Chondrocyte (in vitro differentiated cells): ENCODE results near the gene BACE2. TPM values are rescaled to one million over a fixed set of nuclear protein-coding genes. Genes with fewer than 3 reads are reported as not detected.

ENCODE experiments used
- DNase-seq: peaks from one replicate; pipeline ENCODE4 v3.0.0; 2021; ENCODE audit warnings: mixed read lengths, low spot score
- H3K27ac Mint-ChIP-seq: one replicate; pipeline ENCODE4 v1.8.0; 2021; ENCODE audit warnings: mild to moderate bottlenecking, moderate library complexity, mixed read lengths; ENCODE audit not compliant: unreplicated experiment
- H3K27me3 Mint-ChIP-seq: 2 replicates; pipeline ENCODE4 v1.8.0; 2021; ENCODE audit warnings: low read depth, mixed read lengths
- H3K36me3 Mint-ChIP-seq: 2 replicates; pipeline ENCODE4 v1.8.0; 2021; ENCODE audit warnings: low read depth, mixed read lengths
- H3K4me1 Mint-ChIP-seq: 2 replicates; pipeline ENCODE4 v1.8.0; 2021; ENCODE audit warnings: low read depth, mild to moderate bottlenecking, mixed read lengths
- H3K4me3 Mint-ChIP-seq: one replicate; pipeline ENCODE4 v1.8.0; 2021; ENCODE audit warnings: mild to moderate bottlenecking, moderate library complexity, mixed read lengths; ENCODE audit not compliant: unreplicated experiment
- H3K9me3 Mint-ChIP-seq: 2 replicates; pipeline ENCODE4 v1.8.0; 2021; ENCODE audit warnings: low read depth, mixed read lengths
- total RNA-seq: library from RNA; stranded (reverse); gene quantifications from 3 replicates; pipeline ENCODE4 v1.2.1, GENCODE V29; 2021
- TF ChIP-seq, protein P1 (sequence below): fragments of 200-600 bp; sonication (generic); IDR thresholded peaks from 2 replicates; pipeline ENCODE4 v1.5.0; 2021; ENCODE audit warnings: antibody characterized with exemption, mild to moderate bottlenecking, moderate library complexity

The BACE2 gene
- total RNA-seq, 1 donor from 2014 or later = 77.9 TPM

DNA sequence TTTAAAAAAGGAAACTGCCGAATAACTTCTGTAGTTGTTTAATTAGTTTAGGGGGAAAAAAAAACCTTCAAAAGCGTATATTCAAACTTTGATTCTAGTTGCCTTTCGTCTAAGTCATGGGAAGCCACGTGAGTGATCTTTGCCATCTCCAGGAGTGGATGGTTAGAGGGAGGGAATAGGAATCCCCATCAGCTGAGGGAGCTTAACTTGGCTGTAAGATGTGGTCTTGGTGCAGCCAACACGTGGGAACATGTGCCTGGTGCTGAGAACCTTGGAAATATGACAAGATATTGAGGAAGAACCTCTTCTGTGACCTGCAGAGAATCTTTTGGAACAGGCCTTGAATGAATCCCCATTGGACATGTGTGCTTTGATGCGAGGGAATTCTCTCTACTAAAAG is 1.7 kb downstream of the BACE2 start:
- no peak for DNase-seq
- TF ChIP-seq, protein P1, sequence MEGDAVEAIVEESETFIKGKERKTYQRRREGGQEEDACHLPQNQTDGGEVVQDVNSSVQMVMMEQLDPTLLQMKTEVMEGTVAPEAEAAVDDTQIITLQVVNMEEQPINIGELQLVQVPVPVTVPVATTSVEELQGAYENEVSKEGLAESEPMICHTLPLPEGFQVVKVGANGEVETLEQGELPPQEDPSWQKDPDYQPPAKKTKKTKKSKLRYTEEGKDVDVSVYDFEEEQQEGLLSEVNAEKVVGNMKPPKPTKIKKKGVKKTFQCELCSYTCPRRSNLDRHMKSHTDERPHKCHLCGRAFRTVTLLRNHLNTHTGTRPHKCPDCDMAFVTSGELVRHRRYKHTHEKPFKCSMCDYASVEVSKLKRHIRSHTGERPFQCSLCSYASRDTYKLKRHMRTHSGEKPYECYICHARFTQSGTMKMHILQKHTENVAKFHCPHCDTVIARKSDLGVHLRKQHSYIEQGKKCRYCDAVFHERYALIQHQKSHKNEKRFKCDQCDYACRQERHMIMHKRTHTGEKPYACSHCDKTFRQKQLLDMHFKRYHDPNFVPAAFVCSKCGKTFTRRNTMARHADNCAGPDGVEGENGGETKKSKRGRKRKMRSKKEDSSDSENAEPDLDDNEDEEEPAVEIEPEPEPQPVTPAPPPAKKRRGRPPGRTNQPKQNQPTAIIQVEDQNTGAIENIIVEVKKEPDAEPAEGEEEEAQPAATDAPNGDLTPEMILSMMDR = no peak
- no peaks in the 10 kb centered on the region for H3K9me3 Mint-ChIP-seq
- peak overlapping the region; percentile 37 for H3K27ac Mint-ChIP-seq
- H3K27me3 Mint-ChIP-seq = no peaks in the 10 kb centered on the region
- H3K36me3 Mint-ChIP-seq = no peaks in the 10 kb centered on the region
- peak overlapping the region; percentile 87 for H3K4me3 Mint-ChIP-seq
- H3K4me1 Mint-ChIP-seq = peaks cover 40% of the 10 kb centered on the region

DNA sequence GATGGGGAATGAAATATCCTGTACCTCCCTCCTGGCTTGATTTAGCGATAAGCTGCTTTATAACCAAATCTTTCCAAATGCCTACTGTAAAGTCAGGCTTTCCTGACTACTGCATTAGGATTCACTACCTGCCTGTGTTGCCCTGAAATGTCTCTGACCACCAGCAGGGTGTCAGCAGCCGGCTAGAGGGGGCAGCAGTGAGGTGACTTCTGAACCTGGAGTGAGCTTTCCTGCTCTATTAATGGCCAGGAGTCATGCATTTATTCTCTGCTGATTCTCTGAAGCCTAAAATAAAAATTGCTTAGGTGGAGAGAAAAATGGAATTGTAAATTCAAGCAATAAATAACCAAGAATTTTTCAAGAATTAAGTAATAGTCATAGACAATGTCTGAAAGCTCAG is 2.5 kb downstream of the BACE2 start:
- H3K4me3 Mint-ChIP-seq = peak overlapping the region; percentile 35
- H3K27me3 Mint-ChIP-seq = no peaks in the 10 kb centered on the region
- H3K9me3 Mint-ChIP-seq = no peaks in the 10 kb centered on the region
- DNase-seq = no peak
- peaks cover 44% of the 10 kb centered on the region for H3K4me1 Mint-ChIP-seq
- TF ChIP-seq, protein P1 = peak; percentile 76
- no peak overlapping the region for H3K27ac Mint-ChIP-seq
- no peaks in the 10 kb centered on the region for H3K36me3 Mint-ChIP-seq

DNA sequence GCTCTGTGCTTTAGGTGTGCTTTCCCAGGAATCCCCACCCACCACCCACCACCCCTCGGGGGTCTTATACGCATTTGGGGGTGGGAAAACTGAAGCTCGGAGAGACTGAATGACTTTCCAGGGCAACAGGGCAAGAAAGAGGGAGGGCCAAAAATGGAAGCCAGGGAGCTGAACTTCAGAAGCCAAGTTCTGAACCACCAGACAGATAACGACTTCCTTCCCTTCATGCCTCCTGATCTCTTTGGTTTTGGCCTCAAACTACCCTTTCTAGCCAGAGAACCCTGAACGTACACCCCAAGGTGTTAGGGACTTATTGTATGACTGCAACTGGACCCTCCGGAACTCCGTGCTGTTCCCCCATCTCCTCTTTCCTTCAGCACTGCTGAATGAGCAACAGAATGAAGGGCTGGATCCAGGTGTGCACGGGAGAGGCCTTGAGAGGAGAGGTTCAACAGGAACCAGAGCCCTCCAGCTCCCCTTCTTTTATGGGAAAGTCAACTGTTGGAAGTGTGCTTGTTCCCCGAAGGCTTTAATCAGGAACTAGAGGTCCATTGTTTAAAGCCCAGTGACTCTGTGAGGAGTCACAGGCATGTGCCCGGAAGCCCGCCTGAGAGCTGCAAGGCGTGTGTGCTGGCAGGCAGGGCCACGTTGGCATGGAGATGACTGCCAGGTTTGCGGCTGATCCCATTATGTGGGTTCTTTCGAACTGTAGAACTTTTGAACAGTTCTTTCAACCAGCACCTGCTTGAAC is 3.1 kb downstream of the BACE2 start:
- DNase-seq = no peak
- Mint-ChIP-seq H3K36me3 (no peaks in the 10 kb centered on the region), H3K27ac (no peak overlapping the region), H3K4me3 (no peak overlapping the region), H3K9me3 (no peaks in the 10 kb centered on the region), H3K4me1 (peaks cover 46% of the 10 kb centered on the region), H3K27me3 (no peaks in the 10 kb centered on the region)
- TF ChIP-seq, protein P1 = no peak

DNA sequence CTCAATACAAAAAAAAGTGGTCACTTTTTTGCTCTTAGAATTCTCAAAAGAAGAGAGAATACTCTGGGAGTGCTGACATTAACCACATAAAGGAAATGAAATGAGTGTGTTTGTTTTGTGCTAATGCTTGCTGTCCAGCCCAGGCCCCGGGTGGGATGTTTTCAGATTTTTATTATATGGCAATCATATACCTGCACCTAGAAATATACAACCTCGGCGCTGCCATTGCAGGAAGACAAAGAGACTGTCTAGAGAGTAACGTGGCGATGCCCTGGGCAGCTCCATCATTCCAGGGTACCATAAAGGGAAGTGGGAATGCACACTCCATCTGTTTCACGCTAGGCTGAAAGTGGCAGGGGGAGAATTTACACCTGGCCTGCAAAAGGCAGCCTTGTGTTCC is 7.1 kb downstream of the BACE2 start:
- Mint-ChIP-seq H3K27me3 (no peaks in the 10 kb centered on the region), H3K27ac (no peak overlapping the region), H3K36me3 (no peaks in the 10 kb centered on the region), H3K4me1 (peaks cover 51% of the 10 kb centered on the region), H3K9me3 (no peaks in the 10 kb centered on the region), H3K4me3 (no peak overlapping the region)
- TF ChIP-seq, protein P1 = no peak
- DNase-seq = no peak

DNA sequence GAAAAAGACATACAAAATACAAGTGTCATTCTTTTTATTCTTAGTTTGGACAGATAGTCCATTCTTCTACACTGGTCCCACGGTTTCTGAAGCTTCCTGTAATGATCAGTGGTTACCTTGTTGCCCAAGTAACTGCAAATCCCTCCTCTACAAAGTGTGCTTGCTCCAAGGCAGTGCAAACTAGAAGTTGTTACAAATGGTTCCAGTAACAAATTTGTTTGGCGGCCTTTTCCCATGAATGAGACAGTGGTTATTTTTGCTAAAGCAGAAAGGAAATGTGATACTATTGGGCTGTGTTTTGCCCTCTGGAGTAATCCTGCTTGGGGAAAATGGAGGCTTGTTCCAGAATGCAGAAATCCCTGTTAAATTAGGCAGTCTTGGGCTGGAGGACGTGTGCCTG is 8.9 kb downstream of the BACE2 start:
- no peak for DNase-seq
- H3K36me3 Mint-ChIP-seq = no peaks in the 10 kb centered on the region
- no peaks in the 10 kb centered on the region for H3K27me3 Mint-ChIP-seq
- H3K9me3 Mint-ChIP-seq = no peaks in the 10 kb centered on the region
- H3K4me1 Mint-ChIP-seq = peaks cover 51% of the 10 kb centered on the region
- TF ChIP-seq, protein P1 = no peak
- peak overlapping the region; percentile 10 for H3K27ac Mint-ChIP-seq
- H3K4me3 Mint-ChIP-seq = no peak overlapping the region
